ENCODE measurements around the gene ERCC6L2.

The ERCC6L2 gene

GRCh38 chr9:95880021-95880690 is 4.7 kb downstream of the ERCC6L2 start:
- TF ChIP-seq CTCF (conservative IDR thresholded peaks at IDR 0.05), result no peak
- no peak overlapping the region for H3K27ac ChIP-seq

GRCh38 chr9:95887926-95888497 is 12.5 kb downstream of the ERCC6L2 start:
- no peak overlapping the region for H3K27ac ChIP-seq
- TF ChIP-seq CTCF (conservative IDR thresholded peaks at IDR 0.05), result no peak

- no peak for TF ChIP-seq CTCF (conservative IDR thresholded peaks at IDR 0.05)
- no peak overlapping the region for H3K27ac ChIP-seq
These were observed 15.1 kb downstream of the ERCC6L2 start for GRCh38 chr9:95890594-95890993.

- TF ChIP-seq CTCF (conservative IDR thresholded peaks at IDR 0.05), result no peak
- H3K27ac ChIP-seq, result no peak overlapping the region
These were observed 15.7 kb downstream of the ERCC6L2 start for GRCh38 chr9:95891067-95891671.

- no peak overlapping the region for H3K27ac ChIP-seq
- TF ChIP-seq CTCF (conservative IDR thresholded peaks at IDR 0.05), result no peak
These were observed 17.2 kb downstream of the ERCC6L2 start for GRCh38 chr9:95892690-95893089.

- no peak overlapping the region for H3K27ac ChIP-seq
- no peak for TF ChIP-seq CTCF (conservative IDR thresholded peaks at IDR 0.05)
These were observed 21.1 kb downstream of the ERCC6L2 start for GRCh38 chr9:95896580-95896979.

- peak overlapping the region; percentile 51 for H3K27ac ChIP-seq
- no peak for TF ChIP-seq CTCF (conservative IDR thresholded peaks at IDR 0.05)
These were observed 26.0 kb downstream of the ERCC6L2 start for GRCh38 chr9:95901506-95901905.
